Measurements from ENCODE around the gene PPP4R4.

The PPP4R4 gene

GRCh38 chr14:94173885-94174603, at the start of gene PPP4R4:
PPP4R4 (plus strand) TSS chr14:94174322; CDS start chr14:94174466, 144 bp downstream.
- peak; percentile 90 for DNase-seq

- DNase-seq: no peak
Observed at GRCh38 chr14:94124582-94125377, 49.3 kb upstream of the PPP4R4 start.

- DNase-seq: no peak
Observed at GRCh38 chr14:94125659-94126418, 48.3 kb upstream of the PPP4R4 start.

GRCh38 chr14:94126419-94126677, 47.8 kb upstream of the PPP4R4 start:
- DNase-seq: no peak

- DNase-seq: no peak
Observed at GRCh38 chr14:94126800-94127199, 47.3 kb upstream of the PPP4R4 start.

- DNase-seq: no peak
Observed at GRCh38 chr14:94127330-94127729, 46.8 kb upstream of the PPP4R4 start.

GRCh38 chr14:94128216-94128839, 45.8 kb upstream of the PPP4R4 start:
- no peak for DNase-seq

- peak; percentile 77 for DNase-seq
Observed at GRCh38 chr14:94129111-94129757, 44.9 kb upstream of the PPP4R4 start, which contains the start of gene IFI27L2. IFI27L2 (minus strand) TSS chr14:94129604; CDS start chr14:94129564, 40 bp downstream.

- peak; percentile 29 for DNase-seq
Observed at GRCh38 chr14:94129758-94130414, 44.2 kb upstream of the PPP4R4 start.

GRCh38 chr14:94132285-94132887, 41.7 kb upstream of the PPP4R4 start:
- peak; percentile 83 for DNase-seq

- DNase-seq: no peak
Observed at GRCh38 chr14:94135476-94135875, 38.6 kb upstream of the PPP4R4 start.

GRCh38 chr14:94136575-94137331, 37.4 kb upstream of the PPP4R4 start:
- peak; percentile 86 for DNase-seq

GRCh38 chr14:94138251-94138650, 35.9 kb upstream of the PPP4R4 start:
- DNase-seq: no peak

GRCh38 chr14:94139006-94139405, 35.1 kb upstream of the PPP4R4 start:
- DNase-seq: no peak

- no peak for DNase-seq
Observed at GRCh38 chr14:94139421-94139820, 34.7 kb upstream of the PPP4R4 start.

- no peak for DNase-seq
Observed at GRCh38 chr14:94142247-94142646, 31.9 kb upstream of the PPP4R4 start.

- DNase-seq: no peak
Observed at GRCh38 chr14:94142836-94143235, 31.3 kb upstream of the PPP4R4 start.

- DNase-seq: no peak
Observed at GRCh38 chr14:94143239-94143638, 30.9 kb upstream of the PPP4R4 start.

GRCh38 chr14:94143711-94144110, 30.4 kb upstream of the PPP4R4 start:
- DNase-seq: no peak

- DNase-seq: no peak
Observed at GRCh38 chr14:94144765-94145164, 29.4 kb upstream of the PPP4R4 start.
